Thoracic aorta (tissue), 2 donors: ENCODE results near the gene LTBR. TPM values are rescaled to one million over a fixed set of nuclear protein-coding genes. Genes with fewer than 3 reads are reported as not detected.

Source experiments
- ATAC-seq: fragments of 150-250 bp; one replicate; pipeline ENCODE4 v1.8.0; 2017; ENCODE audit warnings: low read depth; ENCODE audit not compliant: insufficient number of reproducible peaks, low FRiP score
- DNase-seq: peaks from one replicate; pipeline ENCODE4 v3.0.0-alpha.2; 2020; ENCODE audit warnings: low spot score
- H3K27ac ChIP-seq, 2 donors: fragments of 200-600 bp; sonication (generic); 1 replicate in 1 of 2; 2 replicates in 1 of 2; pipeline ENCODE4 v1.5.1; 2016; ENCODE audit warnings: mild to moderate bottlenecking in 2 of 2, moderate library complexity in 2 of 2
- H3K27me3 ChIP-seq: fragments of 200-600 bp; sonication (generic); replicated peaks from 2 replicates; pipeline ENCODE4 v1.6.0; 2016; ENCODE audit warnings: mild to moderate bottlenecking; ENCODE audit not compliant: insufficient read depth
- H3K36me3 ChIP-seq: fragments of 200-600 bp; sonication (generic); one replicate; pipeline ENCODE4 v1.5.1; 2016
- H3K4me1 ChIP-seq, 2 donors: fragments of 200-600 bp; sonication (generic); 1 replicate in 1 of 2; 2 replicates in 1 of 2; pipeline versions ENCODE4 v1.5.1 to v1.6.0; 2016; ENCODE audit warnings: low read depth in 2 of 2, mild to moderate bottlenecking in 1 of 2; ENCODE audit not compliant: control insufficient read depth in 1 of 2
- H3K4me3 ChIP-seq: fragments of 200-600 bp; sonication (generic); 2 replicates; pipeline ENCODE4 v1.5.1; 2016; ENCODE audit warnings: mild to moderate bottlenecking
- H3K9me3 ChIP-seq: fragments of 200-600 bp; sonication (generic); 2 replicates; pipeline ENCODE4 v1.5.1; 2016
- CTCF ChIP-seq: fragments of 200-600 bp; sonication (generic); IDR thresholded peaks from one replicate; pipeline ENCODE4 v1.5.1; 2019; ENCODE audit warnings: antibody characterized with exemption
- total RNA-seq, 2 donors: library from RNA; depleted of rRNA; stranded (reverse); fragments of >200 nt; gene quantifications; one replicate each; pipeline versions ENCODE4 v1.1.0 to v1.2.3, GENCODE V29; 2016

LTBR gene
- total RNA-seq, 2 donors from 2014 or later, result 176 to 217 TPM

GRCh38 chr12:6394398-6394797, 10.4 kb downstream of the LTBR start:
- Histone ChIP-seq H3K4me3 (no peak overlapping the region), H3K9me3 (no peaks in the 10 kb centered on the region), H3K36me3 (peaks cover 7% of the 10 kb centered on the region), H3K4me1 (peaks cover 7 to 17% of the 10 kb centered on the region in 2 donors), H3K27me3 (no peaks in the 10 kb centered on the region), H3K27ac (no peak overlapping the region)
- no peak for DNase-seq
- TF ChIP-seq CTCF, result no peak
- ATAC-seq, result no peak

GRCh38 chr12:6396031-6396430, 12.1 kb downstream of the LTBR start:
- no peak overlapping the region for H3K27ac ChIP-seq
- ATAC-seq, result no peak

GRCh38 chr12:6399884-6400644, 16.1 kb downstream of the LTBR start:
- DNase-seq (no peak), ATAC-seq (no peak)
- no peaks in the 10 kb centered on the region for H3K9me3 ChIP-seq
- H3K36me3 ChIP-seq, result no peaks in the 10 kb centered on the region
- no peak overlapping the region for H3K27ac ChIP-seq
- no peaks in the 10 kb centered on the region for H3K27me3 ChIP-seq
- no peak for TF ChIP-seq CTCF
- no peak overlapping the region for H3K4me3 ChIP-seq
- H3K4me1 ChIP-seq, result no peaks in the 10 kb centered on the region

More at GRCh38 chr12:6396031-6396430, 12.1 kb downstream of the LTBR start:
- Histone ChIP-seq H3K9me3 (no peaks in the 10 kb centered on the region), H3K27me3 (no peaks in the 10 kb centered on the region), H3K4me1 (peaks cover 7 to 17% of the 10 kb centered on the region in 2 donors), H3K4me3 (no peak overlapping the region), H3K36me3 (peaks cover 2% of the 10 kb centered on the region)
- no peak for TF ChIP-seq CTCF
- no peak for DNase-seq

GRCh38 chr12:6404390-6404789, 20.4 kb downstream of the LTBR start:
- Histone ChIP-seq H3K9me3 (no peaks in the 10 kb centered on the region), H3K27ac (no peak overlapping the region), H3K4me3 (no peak overlapping the region), H3K4me1 (no peaks in the 10 kb centered on the region), H3K27me3 (no peaks in the 10 kb centered on the region), H3K36me3 (no peaks in the 10 kb centered on the region)
- DNase-seq (no peak), ATAC-seq (no peak)
- TF ChIP-seq CTCF, result no peak

GRCh38 chr12:6405963-6406362, 22.0 kb downstream of the LTBR start:
- Histone ChIP-seq H3K4me1 (no peaks in the 10 kb centered on the region), H3K4me3 (no peak overlapping the region), H3K27ac (no peak overlapping the region), H3K27me3 (no peaks in the 10 kb centered on the region), H3K9me3 (no peaks in the 10 kb centered on the region), H3K36me3 (no peaks in the 10 kb centered on the region)
- no peak for TF ChIP-seq CTCF
- ATAC-seq, result no peak
- DNase-seq, result no peak
